Activated gamma-delta T cell treated with Interleukin-2 at 50 U/mL for 16 hours (primary cell): Measurements from ENCODE around the gene MTUS2.

ENCODE experiments used
- DNase-seq: peaks from one replicate; pipeline ENCODE4 v3.0.0-alpha.2; 2020

Gene MTUS2

GRCh38 chr13:29536853-29537252 lies 716.7 kb downstream of the MTUS2 start:
- no peak for DNase-seq

DNA sequence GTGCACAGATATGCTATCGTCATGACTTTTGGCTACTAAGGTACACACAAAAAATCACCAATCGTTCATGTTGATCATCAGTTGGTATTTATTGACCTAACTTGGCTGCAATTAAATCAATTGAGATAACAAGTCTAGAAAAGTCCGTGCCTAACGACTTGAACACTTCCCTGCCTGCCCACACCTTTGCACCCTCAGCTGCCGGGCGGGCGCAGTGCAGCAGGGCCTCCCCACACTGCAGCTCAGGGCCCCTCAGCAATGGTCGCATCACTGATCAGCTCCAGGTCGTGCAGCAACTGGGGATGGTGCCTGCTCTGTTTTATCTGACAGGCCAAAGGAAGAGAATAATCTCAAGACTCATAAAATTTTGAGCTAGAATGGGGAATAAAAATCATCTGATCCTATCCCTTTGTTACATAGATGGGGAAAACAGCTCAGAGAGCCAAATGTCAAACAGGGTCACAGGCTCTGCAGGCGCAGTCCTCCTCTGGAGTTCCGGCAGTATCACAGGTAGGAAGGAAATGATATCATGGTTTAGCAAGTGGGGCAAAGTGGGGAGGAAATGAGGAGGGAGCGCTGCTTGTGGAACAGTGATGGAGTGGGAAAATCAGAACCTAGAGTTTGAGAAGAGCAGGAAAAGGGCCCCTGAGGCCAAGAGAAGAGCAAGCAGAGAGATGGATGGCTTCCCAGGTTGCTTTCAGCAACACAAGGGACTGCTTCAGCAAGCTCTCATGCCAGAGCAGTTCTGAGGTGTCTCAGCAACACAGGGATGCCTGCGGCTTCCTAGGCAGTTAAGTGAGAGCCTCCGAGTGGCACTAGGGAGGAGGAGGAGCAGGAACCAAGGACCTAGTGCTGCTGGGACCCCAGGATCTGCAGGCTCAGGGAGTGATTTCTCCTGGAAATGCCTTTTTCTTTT lies 717.9 kb downstream of the MTUS2 start:
- DNase-seq = no peak

GRCh38 chr13:29538652-29539040 lies 718.5 kb downstream of the MTUS2 start:
- DNase-seq = no peak

DNA sequence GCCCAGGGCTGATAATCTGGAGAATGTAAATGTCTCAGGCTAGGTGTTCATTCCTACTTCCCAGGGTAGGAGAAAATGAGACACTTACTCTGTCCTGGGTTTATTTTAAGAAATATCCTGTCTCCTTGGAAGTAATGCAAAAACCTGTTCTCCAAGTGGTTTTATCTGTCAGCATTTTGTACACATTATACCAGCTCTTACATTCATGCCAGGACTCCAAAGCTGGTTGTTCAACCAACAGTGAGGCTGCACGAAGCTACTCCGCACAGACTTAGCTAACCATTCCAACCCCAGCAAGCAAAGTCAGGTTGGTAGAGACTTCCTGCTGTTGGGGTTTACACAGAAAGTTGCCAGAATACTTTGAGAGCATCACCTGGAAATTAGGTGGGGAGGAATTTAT lies 719.7 kb downstream of the MTUS2 start:
- DNase-seq = no peak

GRCh38 chr13:29540334-29540733 lies 720.2 kb downstream of the MTUS2 start:
- no peak for DNase-seq

DNA sequence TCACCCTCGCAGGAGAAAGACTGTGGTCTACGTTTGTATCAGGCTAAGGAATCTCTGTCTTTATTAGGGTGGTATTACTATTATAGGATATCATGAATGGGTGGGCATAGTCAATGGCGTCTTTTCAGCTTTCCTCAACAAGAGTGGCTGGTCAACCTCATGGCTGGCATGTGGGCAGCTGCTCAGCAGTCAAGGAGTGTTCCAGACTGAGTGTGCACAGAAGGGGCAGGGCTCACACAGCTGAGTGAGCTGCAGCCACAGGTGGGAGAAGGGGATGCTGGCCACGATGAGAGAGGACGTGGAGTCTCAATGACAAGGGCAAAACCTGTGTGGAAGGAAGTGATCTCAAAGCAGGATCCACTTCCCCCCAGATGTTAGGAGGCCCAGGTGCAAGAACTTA lies 720.7 kb downstream of the MTUS2 start:
- DNase-seq = no peak

- no peak for DNase-seq
These were observed 721.3 kb downstream of the MTUS2 start for GRCh38 chr13:29541400-29541799.

- no peak for DNase-seq
These were observed 722.2 kb downstream of the MTUS2 start for GRCh38 chr13:29542381-29542780.

DNA sequence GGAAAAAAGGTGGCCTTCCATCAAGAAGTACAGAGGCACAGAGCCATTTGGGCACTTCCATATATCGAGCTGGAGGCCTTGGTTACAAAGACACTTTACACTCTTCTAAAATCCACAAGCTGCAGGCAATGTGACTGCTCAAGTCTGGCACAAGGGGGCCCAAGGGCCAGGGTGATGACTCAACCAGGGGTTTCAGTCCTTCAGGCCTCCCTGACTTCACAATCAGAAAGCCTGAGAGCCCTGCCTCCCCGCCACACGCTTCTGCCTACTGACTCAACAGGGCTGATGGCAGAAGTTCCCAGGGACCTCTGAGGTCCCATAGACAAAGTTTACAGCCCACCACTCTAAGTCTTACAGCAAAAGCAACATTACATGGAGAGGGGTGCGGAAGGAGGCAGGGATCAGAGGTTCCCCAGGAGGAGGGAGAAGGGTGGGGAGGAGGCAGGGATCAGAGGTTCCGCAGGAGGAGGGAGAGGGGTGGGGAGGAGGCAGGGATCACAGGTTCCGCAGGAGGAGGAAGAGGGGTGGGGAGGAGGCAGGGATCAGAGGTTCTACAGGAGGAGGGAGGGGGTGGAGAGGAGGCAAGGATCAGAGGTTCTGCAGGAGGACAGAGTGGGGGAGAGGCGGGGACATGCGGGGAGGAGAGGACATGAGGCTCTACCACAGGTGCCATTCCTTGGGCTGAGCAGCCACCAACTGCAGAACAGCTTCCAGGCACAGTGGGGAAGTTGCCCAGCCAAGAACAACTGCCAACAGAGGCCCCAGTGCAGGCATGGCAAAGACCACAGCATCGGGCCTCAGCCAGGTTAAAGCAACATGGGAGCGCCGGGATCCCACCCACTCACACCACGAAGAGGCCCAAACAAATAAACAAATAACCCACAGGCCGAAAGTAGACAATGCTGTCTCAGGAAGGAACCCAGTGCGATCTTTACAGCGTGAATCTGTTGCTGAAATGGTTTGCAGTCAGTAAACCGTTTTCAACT lies 723.4 kb downstream of the MTUS2 start:
- DNase-seq = no peak

DNA sequence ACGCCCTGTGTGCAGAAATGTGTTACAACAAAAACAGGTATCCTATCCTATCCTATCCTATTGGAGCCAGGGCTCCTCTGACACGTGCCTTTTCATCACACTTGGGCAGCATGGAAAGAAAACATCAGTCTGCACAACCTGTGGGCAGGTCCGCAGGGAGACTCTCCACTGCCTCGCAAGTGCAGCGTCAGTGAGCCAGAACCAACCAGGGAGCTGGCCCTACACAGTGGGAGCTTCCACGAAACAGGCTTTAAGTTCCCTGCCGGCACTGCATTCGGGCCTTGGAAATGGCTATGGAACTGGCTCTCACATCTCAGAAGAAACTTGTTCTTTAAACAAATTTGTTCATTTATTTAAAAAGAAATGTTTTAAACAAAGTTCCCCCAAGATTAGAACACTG lies 725.8 kb downstream of the MTUS2 start:
- DNase-seq = no peak

GRCh38 chr13:29546662-29547061 lies 726.5 kb downstream of the MTUS2 start:
- DNase-seq = no peak

DNA sequence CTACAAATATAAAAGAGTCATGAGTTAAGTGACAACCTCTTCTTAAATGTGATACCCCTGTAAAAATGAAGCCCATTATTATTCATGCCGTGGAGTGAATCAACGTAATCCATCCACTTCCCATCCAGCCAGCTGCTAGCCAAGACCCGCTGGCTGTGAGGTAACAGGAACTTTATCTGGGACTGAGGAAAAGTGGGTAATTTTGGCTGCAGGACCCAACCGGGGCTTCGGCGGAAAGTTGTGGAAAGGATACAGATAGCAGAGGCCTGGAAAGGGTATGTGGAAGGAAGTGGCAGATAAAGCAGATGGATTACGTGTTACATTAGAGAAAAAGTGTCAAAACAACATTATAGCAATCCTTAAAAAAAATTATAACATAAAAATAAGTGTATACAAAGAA lies 727.0 kb downstream of the MTUS2 start:
- DNase-seq = no peak

GRCh38 chr13:29548722-29549121 lies 728.6 kb downstream of the MTUS2 start:
- no peak for DNase-seq

DNA sequence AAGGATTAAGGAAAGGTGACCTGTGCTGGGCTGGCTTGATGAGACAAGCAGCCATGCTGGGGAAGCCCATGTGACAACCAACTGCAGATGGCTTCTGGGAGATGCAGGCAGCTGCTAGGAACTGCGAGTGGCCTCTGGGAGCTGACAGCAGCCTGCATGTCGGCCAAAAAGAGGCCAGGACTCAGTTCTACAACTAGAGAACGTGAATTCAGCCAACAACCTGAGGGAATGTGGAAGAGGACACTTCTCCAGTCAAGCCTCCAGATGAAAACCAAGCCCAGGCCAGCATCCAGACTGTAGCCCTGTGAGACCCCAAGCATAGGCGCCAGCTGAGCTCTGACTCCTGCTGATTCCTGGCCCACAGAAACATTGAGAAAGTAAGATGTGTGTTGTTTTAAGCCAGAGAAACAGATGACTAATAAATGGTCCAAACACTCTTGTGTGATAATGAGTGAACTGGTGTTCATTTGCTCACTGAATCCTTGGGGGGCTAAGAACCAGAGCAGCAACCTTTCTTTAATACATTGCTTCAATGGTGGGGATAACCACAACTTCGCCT lies 730.4 kb downstream of the MTUS2 start:
- no peak for DNase-seq

DNA sequence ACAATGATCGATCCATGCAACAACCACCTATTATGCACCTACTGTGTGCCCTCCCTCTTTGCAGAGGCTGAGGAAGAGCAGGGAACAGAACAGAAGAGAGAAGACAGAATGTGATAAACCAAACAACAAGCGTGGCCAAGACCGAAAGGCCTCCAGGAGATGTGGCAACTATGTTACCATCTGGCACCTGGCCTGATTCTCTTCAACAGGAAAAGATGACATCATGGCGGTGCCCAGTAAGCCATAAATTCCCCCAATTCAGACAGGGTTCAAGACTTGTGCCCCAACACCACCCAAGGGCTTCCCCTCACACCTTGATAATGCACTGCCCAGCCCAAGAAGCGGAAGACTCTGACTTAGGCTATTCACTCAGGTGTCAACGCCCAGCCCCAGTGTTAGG lies 731.1 kb downstream of the MTUS2 start:
- DNase-seq = no peak
